ENCODE results near the gene NR3C2. TPM values are rescaled to one million over a fixed set of nuclear protein-coding genes. Genes with fewer than 3 reads are reported as not detected.

NR3C2 gene
- total RNA-seq, 1 experiment from 2014 or later, result 1.6 TPM

- H3K9me3 ChIP-seq (ENCODE audit: low read depth, low read length, poor library complexity, severe bottlenecking), result no peaks in the 10 kb centered on the region
- H3K36me3 ChIP-seq (ENCODE audit: insufficient read depth, low read length, poor library complexity, severe bottlenecking), result no peaks in the 10 kb centered on the region
- no peak overlapping the region for H3K27ac ChIP-seq (ENCODE audit: low read depth, low read length, poor library complexity, severe bottlenecking)
- no peak for TF ChIP-seq EZH2 (IDR thresholded peaks at IDR 0.05; ENCODE audit: borderline replicate concordance, low read depth, low read length, poor library complexity, severe bottlenecking)
- TF ChIP-seq, protein P1, sequence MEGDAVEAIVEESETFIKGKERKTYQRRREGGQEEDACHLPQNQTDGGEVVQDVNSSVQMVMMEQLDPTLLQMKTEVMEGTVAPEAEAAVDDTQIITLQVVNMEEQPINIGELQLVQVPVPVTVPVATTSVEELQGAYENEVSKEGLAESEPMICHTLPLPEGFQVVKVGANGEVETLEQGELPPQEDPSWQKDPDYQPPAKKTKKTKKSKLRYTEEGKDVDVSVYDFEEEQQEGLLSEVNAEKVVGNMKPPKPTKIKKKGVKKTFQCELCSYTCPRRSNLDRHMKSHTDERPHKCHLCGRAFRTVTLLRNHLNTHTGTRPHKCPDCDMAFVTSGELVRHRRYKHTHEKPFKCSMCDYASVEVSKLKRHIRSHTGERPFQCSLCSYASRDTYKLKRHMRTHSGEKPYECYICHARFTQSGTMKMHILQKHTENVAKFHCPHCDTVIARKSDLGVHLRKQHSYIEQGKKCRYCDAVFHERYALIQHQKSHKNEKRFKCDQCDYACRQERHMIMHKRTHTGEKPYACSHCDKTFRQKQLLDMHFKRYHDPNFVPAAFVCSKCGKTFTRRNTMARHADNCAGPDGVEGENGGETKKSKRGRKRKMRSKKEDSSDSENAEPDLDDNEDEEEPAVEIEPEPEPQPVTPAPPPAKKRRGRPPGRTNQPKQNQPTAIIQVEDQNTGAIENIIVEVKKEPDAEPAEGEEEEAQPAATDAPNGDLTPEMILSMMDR (conservative IDR thresholded peaks at IDR 0.05; ENCODE audit: low read depth, low read length), result no peak
- H3K4me1 ChIP-seq (ENCODE audit: insufficient read depth, low read length, poor library complexity, severe bottlenecking), result no peaks in the 10 kb centered on the region
- no peak for DNase-seq (ENCODE audit: low spot score)
- intact Hi-C loops (cut with micrococcal nuclease; ENCODE audit: unreplicated experiment), result no loop called here
- BruUV-seq (replicated peaks), result no TSS peak
- POLR2A ChIA-PET (ENCODE audit: low non-redundant PET), result no interaction called here
- CTCF ChIA-PET, result no interaction called here
- no peaks in the 10 kb centered on the region for H3K27me3 ChIP-seq (replicated peaks; ENCODE audit: insufficient read depth, low read depth, low read length, poor library complexity)
- H3K4me3 ChIP-seq (ENCODE audit: low read depth, low read length, poor library complexity, severe bottlenecking), result no peak overlapping the region
Measured at GRCh38 chr4:148292686-148293085, 149.5 kb downstream of the NR3C2 start.

DNA sequence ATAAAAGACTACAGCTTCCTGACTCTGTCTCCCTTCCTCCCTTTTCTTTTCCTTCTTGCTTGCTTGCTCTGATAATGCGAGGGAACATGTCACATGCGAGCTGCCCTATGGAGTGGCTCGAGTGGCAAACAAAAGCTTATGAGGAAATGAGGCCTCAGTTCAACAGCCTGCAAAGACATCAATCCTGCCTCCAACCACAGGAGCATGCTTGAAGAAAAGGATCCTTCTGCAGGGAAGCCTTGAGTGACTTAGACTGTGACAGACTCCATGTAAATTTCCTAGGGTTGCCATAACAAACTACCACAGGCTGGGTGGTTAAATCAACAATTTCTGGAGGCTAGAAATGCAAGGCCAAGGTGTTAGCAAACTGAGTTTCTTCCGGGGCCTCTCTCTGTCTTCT lies 152.5 kb downstream of the NR3C2 start:
- POLR2A ChIA-PET (ENCODE audit: low non-redundant PET), result no interaction called here
- no peaks in the 10 kb centered on the region for H3K27me3 ChIP-seq (replicated peaks; ENCODE audit: insufficient read depth, low read depth, low read length, poor library complexity)
- no peaks in the 10 kb centered on the region for H3K9me3 ChIP-seq (ENCODE audit: low read depth, low read length, poor library complexity, severe bottlenecking)
- H3K4me1 ChIP-seq (ENCODE audit: insufficient read depth, low read length, poor library complexity, severe bottlenecking), result no peaks in the 10 kb centered on the region
- DNase-seq (ENCODE audit: low spot score), result no peak
- no peak overlapping the region for H3K4me3 ChIP-seq (ENCODE audit: low read depth, low read length, poor library complexity, severe bottlenecking)
- CTCF ChIA-PET, result no interaction called here
- H3K36me3 ChIP-seq (ENCODE audit: insufficient read depth, low read length, poor library complexity, severe bottlenecking), result no peaks in the 10 kb centered on the region
- intact Hi-C loops (cut with micrococcal nuclease; ENCODE audit: unreplicated experiment), result no loop called here
- BruUV-seq (replicated peaks), result no TSS peak
- H3K27ac ChIP-seq (ENCODE audit: low read depth, low read length, poor library complexity, severe bottlenecking), result no peak overlapping the region
- no peak for TF ChIP-seq EZH2 (IDR thresholded peaks at IDR 0.05; ENCODE audit: borderline replicate concordance, low read depth, low read length, poor library complexity, severe bottlenecking)
- TF ChIP-seq, protein P1 (conservative IDR thresholded peaks at IDR 0.05; ENCODE audit: low read depth, low read length), result no peak

GRCh38 chr4:148288448-148288847 lies 153.8 kb downstream of the NR3C2 start:
- no peak for DNase-seq (ENCODE audit: low spot score)
- H3K27ac ChIP-seq (ENCODE audit: low read depth, low read length, poor library complexity, severe bottlenecking), result no peak overlapping the region
- intact Hi-C loops (cut with micrococcal nuclease; ENCODE audit: unreplicated experiment), result no loop called here
- CTCF ChIA-PET, result no interaction called here
- POLR2A ChIA-PET (ENCODE audit: low non-redundant PET), result no interaction called here
- no peaks in the 10 kb centered on the region for H3K36me3 ChIP-seq (ENCODE audit: insufficient read depth, low read length, poor library complexity, severe bottlenecking)
- no peaks in the 10 kb centered on the region for H3K9me3 ChIP-seq (ENCODE audit: low read depth, low read length, poor library complexity, severe bottlenecking)
- H3K4me3 ChIP-seq (ENCODE audit: low read depth, low read length, poor library complexity, severe bottlenecking), result no peak overlapping the region
- BruUV-seq (replicated peaks), result no TSS peak
- TF ChIP-seq, protein P1 (conservative IDR thresholded peaks at IDR 0.05; ENCODE audit: low read depth, low read length), result no peak
- TF ChIP-seq EZH2 (IDR thresholded peaks at IDR 0.05; ENCODE audit: borderline replicate concordance, low read depth, low read length, poor library complexity, severe bottlenecking), result no peak
- no peaks in the 10 kb centered on the region for H3K27me3 ChIP-seq (replicated peaks; ENCODE audit: insufficient read depth, low read depth, low read length, poor library complexity)
- no peaks in the 10 kb centered on the region for H3K4me1 ChIP-seq (ENCODE audit: insufficient read depth, low read length, poor library complexity, severe bottlenecking)

All from A673 (cell line).